ENCODE results near the gene OR2AT4.

GRCh38 chr11:75101424-75102128 lies 4.9 kb upstream of the OR2AT4 start:
- TF ChIP-seq, protein P1, sequence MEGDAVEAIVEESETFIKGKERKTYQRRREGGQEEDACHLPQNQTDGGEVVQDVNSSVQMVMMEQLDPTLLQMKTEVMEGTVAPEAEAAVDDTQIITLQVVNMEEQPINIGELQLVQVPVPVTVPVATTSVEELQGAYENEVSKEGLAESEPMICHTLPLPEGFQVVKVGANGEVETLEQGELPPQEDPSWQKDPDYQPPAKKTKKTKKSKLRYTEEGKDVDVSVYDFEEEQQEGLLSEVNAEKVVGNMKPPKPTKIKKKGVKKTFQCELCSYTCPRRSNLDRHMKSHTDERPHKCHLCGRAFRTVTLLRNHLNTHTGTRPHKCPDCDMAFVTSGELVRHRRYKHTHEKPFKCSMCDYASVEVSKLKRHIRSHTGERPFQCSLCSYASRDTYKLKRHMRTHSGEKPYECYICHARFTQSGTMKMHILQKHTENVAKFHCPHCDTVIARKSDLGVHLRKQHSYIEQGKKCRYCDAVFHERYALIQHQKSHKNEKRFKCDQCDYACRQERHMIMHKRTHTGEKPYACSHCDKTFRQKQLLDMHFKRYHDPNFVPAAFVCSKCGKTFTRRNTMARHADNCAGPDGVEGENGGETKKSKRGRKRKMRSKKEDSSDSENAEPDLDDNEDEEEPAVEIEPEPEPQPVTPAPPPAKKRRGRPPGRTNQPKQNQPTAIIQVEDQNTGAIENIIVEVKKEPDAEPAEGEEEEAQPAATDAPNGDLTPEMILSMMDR (IDR thresholded peaks at IDR 0.05) = no peak
- TF ChIP-seq POLR2AphosphoS5 (IDR thresholded peaks at IDR 0.05) = no peak
